Epithelial cell of umbilical artery (primary cell): Measurements from ENCODE around the gene MAP7D3. TPM values are rescaled to one million over a fixed set of nuclear protein-coding genes. Genes with fewer than 3 reads are reported as not detected.

Source experiments
- total RNA-seq: library from RNA; depleted of rRNA; stranded (reverse); fragments of >200 nt; gene quantifications from 2 replicates; pipeline ENCODE4 v1.2.3, GENCODE V29; 2014

The MAP7D3 gene
- total RNA-seq = 12.3 and 14.9 TPM in 2 replicates

DNA sequence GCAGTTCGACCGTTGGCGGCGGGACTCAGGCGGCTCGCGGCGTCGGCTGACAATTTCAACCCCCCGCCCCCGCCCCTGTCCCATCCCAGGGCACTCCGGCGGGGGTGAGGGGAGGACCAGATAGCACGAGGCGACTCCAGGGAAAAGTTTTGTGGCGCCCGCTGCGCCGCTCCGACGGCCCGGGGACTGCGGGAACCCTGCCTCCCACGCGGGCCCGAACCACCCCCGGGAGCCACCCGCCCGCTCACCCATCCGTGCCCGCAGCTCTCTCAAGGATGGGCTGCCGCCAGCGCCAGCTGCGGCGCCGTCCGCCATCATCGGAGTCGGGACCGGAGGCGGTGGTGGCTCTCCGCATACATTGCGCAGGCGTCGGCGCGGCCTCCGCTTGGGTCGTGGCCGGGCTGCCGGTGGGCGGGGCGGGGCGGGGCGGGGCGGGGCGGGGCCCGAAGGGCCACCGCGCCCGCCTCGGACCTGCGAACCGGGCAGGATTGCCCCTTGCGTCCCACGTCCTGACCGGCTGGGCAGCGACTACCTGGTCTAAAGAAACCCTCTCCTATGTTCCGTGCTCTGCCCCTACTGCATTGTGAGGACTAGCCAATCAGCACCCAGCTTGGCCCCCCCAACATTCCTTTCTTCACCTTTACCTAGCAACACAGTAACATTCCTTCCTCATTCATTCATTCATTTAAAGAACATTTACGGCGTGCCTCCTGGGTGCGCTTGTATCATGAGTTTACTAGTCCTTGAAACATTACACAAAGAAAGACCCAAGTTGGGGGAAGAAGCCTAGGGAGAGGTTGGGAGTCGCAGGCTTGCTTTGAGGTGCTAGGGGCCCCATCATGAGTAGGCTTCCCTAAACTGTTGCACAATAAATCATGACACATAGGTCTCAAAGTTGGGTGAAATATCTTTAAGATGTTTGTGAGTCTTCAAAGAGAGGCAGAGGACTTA is at the start of gene MAP7D3:
MAP7D3 (minus strand) TSS at position 360 of the 951 bp plus-strand sequence; CDS start at position 318, 42 bp downstream.

GRCh38 chrX:136300721-136301120 is 49.5 kb upstream of the MAP7D3 start, which contains the start of gene ADGRG4:
Gene ADGRG4 (plus strand): TSS chrX:136300963. CDS start chrX:136308778, 7,815 bp downstream.

Other genes with a start within 250 kb of the MAP7D3 start
- gene FHL1, start 103.9 kb downstream of the MAP7D3 start, total RNA-seq = 15.3 and 28.0 TPM in 2 replicates
- gene ADGRG4, start 49.6 kb upstream of the MAP7D3 start, total RNA-seq = not detected in 2 replicates
- gene BRS3, start 236.5 kb upstream of the MAP7D3 start, total RNA-seq = not detected in 2 replicates
- 29.9 and 37.1 TPM in 2 replicates for gene HTATSF1, start 246.2 kb upstream of the MAP7D3 start, total RNA-seq